Epithelial cell of proximal tubule (primary cell): ENCODE data around the gene NCK2. TPM values are rescaled to one million over a fixed set of nuclear protein-coding genes. Genes with fewer than 3 reads are reported as not detected.

Source experiments
- DNase-seq: peaks from one replicate; pipeline ENCODE4 v3.0.0-alpha.2; 2011; ENCODE audit warnings: low read depth
- H3K4me3 ChIP-seq: 2 replicates; pipeline ENCODE4 v1.5.1; 2011; ENCODE audit warnings: low read depth, mild to moderate bottlenecking, low read length
- total RNA-seq: library from RNA; depleted of rRNA; stranded (reverse); fragments of >200 nt; gene quantifications from 2 replicates; pipeline ENCODE4 v1.2.3, GENCODE V29; 2015
- TF ChIP-seq, protein P1 (sequence below): conservative IDR thresholded peaks from 2 replicates; pipeline ENCODE4 v1.5.1; 2012; ENCODE audit warnings: low read depth, mild to moderate bottlenecking, low read length

The NCK2 gene
- total RNA-seq, 1 donor from 2014 or later, result 53.0 TPM

- H3K4me3 ChIP-seq, result no peak overlapping the region
- no peak for DNase-seq
- TF ChIP-seq, protein P1, sequence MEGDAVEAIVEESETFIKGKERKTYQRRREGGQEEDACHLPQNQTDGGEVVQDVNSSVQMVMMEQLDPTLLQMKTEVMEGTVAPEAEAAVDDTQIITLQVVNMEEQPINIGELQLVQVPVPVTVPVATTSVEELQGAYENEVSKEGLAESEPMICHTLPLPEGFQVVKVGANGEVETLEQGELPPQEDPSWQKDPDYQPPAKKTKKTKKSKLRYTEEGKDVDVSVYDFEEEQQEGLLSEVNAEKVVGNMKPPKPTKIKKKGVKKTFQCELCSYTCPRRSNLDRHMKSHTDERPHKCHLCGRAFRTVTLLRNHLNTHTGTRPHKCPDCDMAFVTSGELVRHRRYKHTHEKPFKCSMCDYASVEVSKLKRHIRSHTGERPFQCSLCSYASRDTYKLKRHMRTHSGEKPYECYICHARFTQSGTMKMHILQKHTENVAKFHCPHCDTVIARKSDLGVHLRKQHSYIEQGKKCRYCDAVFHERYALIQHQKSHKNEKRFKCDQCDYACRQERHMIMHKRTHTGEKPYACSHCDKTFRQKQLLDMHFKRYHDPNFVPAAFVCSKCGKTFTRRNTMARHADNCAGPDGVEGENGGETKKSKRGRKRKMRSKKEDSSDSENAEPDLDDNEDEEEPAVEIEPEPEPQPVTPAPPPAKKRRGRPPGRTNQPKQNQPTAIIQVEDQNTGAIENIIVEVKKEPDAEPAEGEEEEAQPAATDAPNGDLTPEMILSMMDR, result peak; percentile 68
These were observed 175.1 kb downstream of the NCK2 start for GRCh38 chr2:105919826-105920225.

- DNase-seq, result no peak
- no peak overlapping the region for H3K4me3 ChIP-seq
- TF ChIP-seq, protein P1, result no peak
These were observed 179.6 kb downstream of the NCK2 start for GRCh38 chr2:105924271-105924670.

- DNase-seq, result no peak
- TF ChIP-seq, protein P1, result no peak
- no peak overlapping the region for H3K4me3 ChIP-seq
These were observed 180.2 kb downstream of the NCK2 start for GRCh38 chr2:105924932-105925331.

DNA sequence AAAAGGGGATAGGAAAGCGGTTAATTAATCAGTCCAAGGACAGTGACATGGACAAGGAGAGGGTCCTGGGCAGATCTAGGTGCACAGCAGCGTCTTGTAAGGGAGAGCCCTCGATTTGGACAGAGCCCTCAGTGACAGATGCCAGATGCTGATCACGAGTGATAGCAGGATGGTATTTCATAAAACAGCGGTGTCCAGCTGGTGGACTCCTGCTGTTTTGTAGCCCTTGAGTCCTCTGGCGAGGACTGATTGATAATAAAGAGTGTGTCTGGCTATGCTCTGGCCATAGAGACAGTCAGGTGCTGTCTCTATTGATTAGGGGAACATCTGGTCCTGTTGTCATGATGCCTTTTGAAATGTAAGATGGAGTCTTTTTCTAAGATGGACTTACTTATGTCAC is 180.7 kb downstream of the NCK2 start:
- TF ChIP-seq, protein P1, result no peak
- H3K4me3 ChIP-seq, result no peak overlapping the region
- no peak for DNase-seq

DNA sequence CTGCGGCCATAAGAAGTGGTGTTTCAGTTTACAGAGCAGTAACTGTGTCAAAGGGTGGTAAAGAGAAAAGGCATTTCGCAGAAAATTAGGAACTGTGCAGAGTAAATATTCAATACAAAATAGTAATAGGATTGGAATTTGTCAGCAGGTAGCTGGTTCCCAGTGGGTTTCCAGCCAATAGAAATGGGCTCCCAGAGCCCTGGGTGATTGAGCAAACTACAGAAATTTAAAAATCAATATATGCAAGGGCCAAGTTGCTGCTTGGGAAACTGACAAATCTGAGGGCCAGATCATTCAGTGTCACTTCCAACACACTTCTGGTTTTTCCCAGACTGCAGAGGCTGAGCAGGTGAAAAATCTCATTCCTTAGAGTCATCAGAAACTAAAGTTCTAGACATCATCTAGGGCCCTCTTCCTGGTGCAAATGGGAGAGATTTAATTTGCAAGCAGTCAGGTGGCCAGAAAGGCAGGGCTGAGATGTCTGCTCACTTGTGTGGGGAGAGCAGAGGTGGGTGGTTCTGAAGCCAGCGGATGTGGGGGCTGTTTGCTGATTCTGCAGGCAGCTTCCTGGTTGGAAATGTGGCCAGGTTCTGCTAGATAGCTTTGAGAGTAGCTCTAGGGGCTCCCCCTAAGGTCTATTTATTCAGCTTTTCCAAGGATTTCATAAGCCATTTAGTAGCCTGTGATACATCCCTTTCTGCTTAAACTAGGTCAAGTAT is 182.4 kb downstream of the NCK2 start:
- no peak for DNase-seq
- TF ChIP-seq, protein P1, result no peak
- no peak overlapping the region for H3K4me3 ChIP-seq

DNA sequence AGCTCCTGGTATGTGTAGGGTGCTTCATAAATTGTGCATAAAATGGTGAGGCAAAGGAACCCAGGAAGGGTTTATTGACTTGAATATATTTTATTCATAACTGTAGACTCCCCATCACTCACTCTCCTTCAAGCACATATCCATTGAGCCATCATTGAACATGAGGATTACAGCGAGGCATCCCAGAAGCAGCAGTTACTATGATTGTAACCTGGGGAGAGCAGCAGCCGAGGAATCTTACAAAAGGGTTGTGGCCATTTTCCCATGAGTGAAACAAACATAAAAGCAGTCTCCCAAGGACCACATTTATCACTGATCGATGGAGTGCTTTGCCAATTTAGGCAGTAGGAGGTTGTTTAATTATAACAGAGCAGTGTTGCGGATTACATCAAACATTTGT is 183.4 kb downstream of the NCK2 start:
- TF ChIP-seq, protein P1, result no peak
- no peak overlapping the region for H3K4me3 ChIP-seq
- no peak for DNase-seq

DNA sequence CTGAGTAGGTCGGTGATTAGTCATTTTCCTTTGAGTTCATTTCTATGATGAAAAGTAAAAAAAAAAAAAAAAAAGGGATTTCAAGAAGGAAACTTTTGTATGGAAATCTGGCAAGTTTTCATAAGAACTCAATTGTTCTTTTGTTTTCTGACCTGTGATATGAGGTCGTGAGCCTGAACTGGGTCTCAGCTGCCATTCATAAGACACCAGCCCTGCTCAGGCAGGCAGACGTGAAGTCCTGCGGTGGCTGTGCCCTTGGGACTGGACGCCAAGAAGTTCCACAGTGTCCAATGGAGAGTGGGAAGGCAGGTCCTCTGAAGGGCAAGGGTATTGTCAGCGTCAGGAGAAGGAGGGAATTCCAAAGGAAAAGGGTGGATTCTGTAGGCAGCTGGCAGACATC is 183.9 kb downstream of the NCK2 start:
- no peak overlapping the region for H3K4me3 ChIP-seq
- TF ChIP-seq, protein P1, result no peak
- DNase-seq, result no peak
